Neural progenitor cell (in vitro differentiated cells): ENCODE results near the gene ASCC2. TPM values are rescaled to one million over a fixed set of nuclear protein-coding genes. Genes with fewer than 3 reads are reported as not detected.

Experiments
- DNase-seq: peaks from one replicate; pipeline ENCODE4 v3.0.0-alpha.2; 2016; ENCODE audit warnings: low spot score
- H2AFZ ChIP-seq: fragments of 200-600 bp; sonication (generic); replicated peaks from 2 replicates; pipeline ENCODE4 v1.6.1; 2016; ENCODE audit warnings: antibody characterized with exemption
- H3F3A ChIP-seq: fragments of 200-600 bp; sonication (generic); 2 replicates; pipeline ENCODE4 v1.6.1; 2016; ENCODE audit warnings: antibody characterized with exemption, low read depth
- H3K27ac ChIP-seq: fragments of 200-600 bp; sonication (generic); 2 replicates; pipeline ENCODE4 v1.5.1; 2016; ENCODE audit warnings: mild to moderate bottlenecking
- H3K27me3 ChIP-seq: fragments of 200-600 bp; sonication (generic); 2 replicates; pipeline ENCODE4 v1.6.1; 2016; ENCODE audit warnings: mild to moderate bottlenecking, moderate library complexity
- H3K36me3 ChIP-seq: fragments of 200-600 bp; sonication (generic); 2 replicates; pipeline ENCODE4 v1.5.1; 2016
- H3K4me1 ChIP-seq: fragments of 200-600 bp; sonication (generic); 2 replicates; pipeline ENCODE4 v1.6.1; 2016; ENCODE audit warnings: mixed run types
- H3K4me2 ChIP-seq: fragments of 200-600 bp; sonication (generic); 2 replicates; pipeline ENCODE4 v1.6.1; 2016
- H3K4me3 ChIP-seq: fragments of 200-600 bp; sonication (generic); 2 replicates; pipeline ENCODE4 v1.5.1; 2016
- H3K79me2 ChIP-seq: fragments of 200-600 bp; sonication (generic); 2 replicates; pipeline ENCODE4 v1.6.1; 2016; ENCODE audit warnings: low read depth
- H3K9ac ChIP-seq: fragments of 200-600 bp; sonication (generic); 2 replicates; pipeline ENCODE4 v1.6.1; 2016
- H3K9me3 ChIP-seq: fragments of 200-600 bp; sonication (generic); 2 replicates; pipeline ENCODE4 v1.5.1; 2016; ENCODE audit warnings: low read depth
- H4K20me1 ChIP-seq: fragments of 200-600 bp; sonication (generic); 2 replicates; pipeline ENCODE4 v1.6.1; 2016; ENCODE audit warnings: low read depth
- H3K27ac Mint-ChIP-seq: 3 replicates; pipeline ENCODE4 v1.8.0; 2021; ENCODE audit warnings: mixed read lengths
- H3K27me3 Mint-ChIP-seq: 2 replicates; pipeline ENCODE4 v1.8.0; 2022; ENCODE audit warnings: low read depth, mild to moderate bottlenecking, inconsistent platforms, moderate library complexity, mixed read lengths; ENCODE audit not compliant: insufficient read depth
- H3K36me3 Mint-ChIP-seq: 3 replicates; pipeline ENCODE4 v1.8.0; 2021; ENCODE audit warnings: mixed read lengths
- H3K4me1 Mint-ChIP-seq: 3 replicates; pipeline ENCODE4 v1.8.0; 2021; ENCODE audit warnings: mixed read lengths
- H3K4me3 Mint-ChIP-seq: 3 replicates; pipeline ENCODE4 v1.8.0; 2021; ENCODE audit warnings: mild to moderate bottlenecking, moderate library complexity, mixed read lengths
- H3K9me3 Mint-ChIP-seq: 3 replicates; pipeline ENCODE4 v1.8.0; 2020; ENCODE audit warnings: mixed read lengths
- EZH2 ChIP-seq: fragments of 200-600 bp; sonication (generic); IDR thresholded peaks from 2 replicates; pipeline ENCODE4 v1.6.1; 2017; ENCODE audit warnings: antibody characterized with exemption, mild to moderate bottlenecking, moderate library complexity
- EZH2phosphoT487 ChIP-seq: fragments of 200-600 bp; sonication (generic); IDR thresholded peaks from 2 replicates; pipeline ENCODE4 v1.6.1; 2017; ENCODE audit warnings: antibody characterized with exemption
- total RNA-seq: library from RNA; depleted of rRNA; stranded (reverse); fragments of >200 nt; gene quantifications from 2 replicates; pipeline ENCODE4 v1.2.3, GENCODE V29; 2015; ENCODE audit warnings: low replicate concordance
- TF ChIP-seq, protein P1 (sequence below): fragments of 200-600 bp; sonication (generic); IDR thresholded peaks from 2 replicates; pipeline ENCODE4 v1.5.1; 2017; ENCODE audit warnings: antibody characterized with exemption, mild to moderate bottlenecking

ASCC2 gene
- total RNA-seq, 1 donor from 2014 or later, result 16.1 TPM

DNA sequence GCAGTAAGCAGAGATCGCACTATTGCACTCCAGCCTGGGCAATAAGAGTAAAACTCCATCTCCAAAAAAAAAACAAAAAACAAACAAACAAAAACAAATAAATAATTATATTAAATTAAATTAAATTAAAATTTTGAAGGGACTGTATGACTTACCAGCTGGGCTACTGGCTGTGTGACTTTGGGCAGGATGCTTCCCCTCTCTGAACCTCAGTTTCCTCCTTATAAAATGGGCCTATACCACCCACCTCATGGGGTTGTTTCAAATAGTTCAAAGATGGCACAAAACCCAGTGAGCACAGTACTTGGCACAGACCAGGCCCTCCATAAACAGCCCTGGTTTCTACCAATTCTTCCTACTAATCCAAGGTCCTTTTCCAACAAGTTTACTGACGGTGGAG lies 34.9 kb downstream of the ASCC2 start:
- Histone ChIP-seq H3F3A (peaks cover 5% of the 10 kb centered on the region), H3K27ac (no peak overlapping the region), H3K79me2 (no peaks in the 10 kb centered on the region), H3K4me3 (no peak overlapping the region), H3K9ac (no peak overlapping the region), H3K36me3 (no peaks in the 10 kb centered on the region), H2AFZ (no peak overlapping the region), H3K4me1 (peaks cover 6% of the 10 kb centered on the region), H3K4me2 (no peak overlapping the region), H4K20me1 (no peaks in the 10 kb centered on the region), H3K27me3 (no peaks in the 10 kb centered on the region), H3K9me3 (no peaks in the 10 kb centered on the region)
- no peak for DNase-seq
- TF ChIP-seq EZH2, result no peak
- TF ChIP-seq, protein P1, sequence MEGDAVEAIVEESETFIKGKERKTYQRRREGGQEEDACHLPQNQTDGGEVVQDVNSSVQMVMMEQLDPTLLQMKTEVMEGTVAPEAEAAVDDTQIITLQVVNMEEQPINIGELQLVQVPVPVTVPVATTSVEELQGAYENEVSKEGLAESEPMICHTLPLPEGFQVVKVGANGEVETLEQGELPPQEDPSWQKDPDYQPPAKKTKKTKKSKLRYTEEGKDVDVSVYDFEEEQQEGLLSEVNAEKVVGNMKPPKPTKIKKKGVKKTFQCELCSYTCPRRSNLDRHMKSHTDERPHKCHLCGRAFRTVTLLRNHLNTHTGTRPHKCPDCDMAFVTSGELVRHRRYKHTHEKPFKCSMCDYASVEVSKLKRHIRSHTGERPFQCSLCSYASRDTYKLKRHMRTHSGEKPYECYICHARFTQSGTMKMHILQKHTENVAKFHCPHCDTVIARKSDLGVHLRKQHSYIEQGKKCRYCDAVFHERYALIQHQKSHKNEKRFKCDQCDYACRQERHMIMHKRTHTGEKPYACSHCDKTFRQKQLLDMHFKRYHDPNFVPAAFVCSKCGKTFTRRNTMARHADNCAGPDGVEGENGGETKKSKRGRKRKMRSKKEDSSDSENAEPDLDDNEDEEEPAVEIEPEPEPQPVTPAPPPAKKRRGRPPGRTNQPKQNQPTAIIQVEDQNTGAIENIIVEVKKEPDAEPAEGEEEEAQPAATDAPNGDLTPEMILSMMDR, result no peak
- no peak for TF ChIP-seq EZH2phosphoT487
- Mint-ChIP-seq H3K4me1 (peaks cover 2% of the 10 kb centered on the region), H3K27me3 (peaks cover 3% of the 10 kb centered on the region), H3K4me3 (no peak overlapping the region), H3K27ac (no peak overlapping the region), H3K9me3 (no peaks in the 10 kb centered on the region), H3K36me3 (peaks cover 21% of the 10 kb centered on the region)

DNA sequence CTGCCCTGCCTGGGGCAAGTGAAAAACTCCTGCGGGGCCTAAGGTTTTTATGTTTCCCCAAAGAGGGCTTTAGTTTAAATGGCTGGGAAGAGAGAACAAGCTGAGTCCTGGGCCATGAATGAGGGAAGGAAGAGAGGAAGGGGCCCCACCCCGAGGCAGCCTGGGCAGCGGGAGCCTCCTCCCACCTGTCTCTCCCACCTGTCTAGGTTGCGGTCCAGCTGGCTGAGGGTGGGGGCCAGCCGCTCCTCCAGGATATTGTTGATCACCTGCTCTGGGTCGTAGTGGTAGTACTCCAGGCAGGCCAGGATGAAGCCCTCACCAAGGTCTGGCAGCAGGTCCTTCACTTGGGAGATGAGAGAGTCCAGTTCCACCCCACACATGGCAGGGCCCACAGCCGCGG lies 36.3 kb downstream of the ASCC2 start:
- Mint-ChIP-seq H3K27me3 (peaks cover 3% of the 10 kb centered on the region), H3K36me3 (peaks cover 21% of the 10 kb centered on the region), H3K4me1 (peaks cover 2% of the 10 kb centered on the region), H3K9me3 (no peaks in the 10 kb centered on the region), H3K4me3 (no peak overlapping the region), H3K27ac (no peak overlapping the region)
- DNase-seq, result no peak
- Histone ChIP-seq H2AFZ (no peak overlapping the region), H3K4me3 (no peak overlapping the region), H3K4me2 (no peak overlapping the region), H3K36me3 (no peaks in the 10 kb centered on the region), H4K20me1 (no peaks in the 10 kb centered on the region), H3K4me1 (peaks cover 6% of the 10 kb centered on the region), H3F3A (peaks cover 5% of the 10 kb centered on the region), H3K9me3 (no peaks in the 10 kb centered on the region), H3K79me2 (no peaks in the 10 kb centered on the region), H3K27ac (peak overlapping the region; percentile 66), H3K9ac (no peak overlapping the region), H3K27me3 (no peaks in the 10 kb centered on the region)
- TF ChIP-seq EZH2, result no peak
- no peak for TF ChIP-seq EZH2phosphoT487
- TF ChIP-seq, protein P1, result no peak

DNA sequence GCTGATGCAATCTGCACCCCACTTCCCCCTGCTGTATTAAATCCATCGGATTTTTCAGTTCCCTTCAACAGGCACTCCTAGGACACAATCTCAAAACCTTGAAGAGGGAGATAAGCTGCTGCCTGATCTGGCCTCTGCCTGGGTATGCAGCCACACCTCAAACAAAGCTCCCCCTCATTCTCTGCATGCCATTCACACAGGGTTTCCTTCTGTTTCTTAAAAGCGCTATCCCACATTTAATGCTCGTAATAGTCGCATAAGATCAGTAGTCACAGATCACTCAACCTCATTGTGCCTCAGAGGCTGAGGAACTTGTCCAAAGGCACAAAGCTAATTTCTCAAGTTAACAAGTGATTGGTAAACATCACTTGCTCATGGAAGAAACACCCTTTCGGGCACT lies 36.9 kb downstream of the ASCC2 start:
- Histone ChIP-seq H3K27me3 (no peaks in the 10 kb centered on the region), H3K9me3 (no peaks in the 10 kb centered on the region)

More for the DNA sequence above, 36.9 kb downstream of the ASCC2 start:
- TF ChIP-seq EZH2 (no peak), EZH2phosphoT487 (no peak)
- TF ChIP-seq, protein P1, result no peak
- Histone ChIP-seq H3K9ac (no peak overlapping the region), H3K4me2 (no peak overlapping the region), H3K36me3 (no peaks in the 10 kb centered on the region), H3K4me1 (peaks cover 6% of the 10 kb centered on the region), H2AFZ (no peak overlapping the region), H3F3A (peaks cover 5% of the 10 kb centered on the region), H3K79me2 (no peaks in the 10 kb centered on the region), H3K4me3 (no peak overlapping the region), H4K20me1 (no peaks in the 10 kb centered on the region), H3K27ac (peak overlapping the region; percentile 66)
- peak; percentile 38 for DNase-seq
- H3K4me1 Mint-ChIP-seq, result peaks cover 2% of the 10 kb centered on the region
- peaks cover 3% of the 10 kb centered on the region for H3K27me3 Mint-ChIP-seq
- H3K36me3 Mint-ChIP-seq, result peaks cover 21% of the 10 kb centered on the region
- no peaks in the 10 kb centered on the region for H3K9me3 Mint-ChIP-seq
- peak overlapping the region; percentile 63 for H3K27ac Mint-ChIP-seq
- no peak overlapping the region for H3K4me3 Mint-ChIP-seq
